Activated gamma-delta T cell (primary cell): Measurements from ENCODE around the gene PKD2.
"Not testable (repeated sequence)": the region's sequence is repeated elsewhere in the genome, so short reads cannot be mapped to it uniquely, and the experiment has no call there.

Experiments used
- DNase-seq: peaks from one replicate; lab custom pipeline; 2025; lab: John Stamatoyannopoulos, UW

The PKD2 gene

DNA sequence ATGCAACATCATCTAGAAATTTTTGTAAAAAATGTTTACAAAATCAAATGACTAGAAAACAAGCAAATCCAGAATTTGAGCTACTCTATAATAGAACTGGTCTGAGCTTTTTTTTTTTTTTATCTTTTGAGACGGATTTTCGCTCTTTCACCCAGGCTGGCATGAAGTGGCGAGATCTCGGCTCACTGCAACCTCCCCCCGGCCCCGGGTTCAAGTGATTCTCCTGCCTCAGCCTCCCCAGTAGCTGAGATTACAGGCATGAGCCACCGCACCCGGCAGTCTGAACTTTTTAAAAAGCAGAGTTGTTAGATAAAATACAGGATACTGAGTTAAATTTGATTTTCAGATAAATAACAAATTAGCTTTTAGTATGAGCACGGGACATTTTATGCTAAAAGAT, 20.9 kb upstream of the PKD2 start:
- no peak for DNase-seq

DNA sequence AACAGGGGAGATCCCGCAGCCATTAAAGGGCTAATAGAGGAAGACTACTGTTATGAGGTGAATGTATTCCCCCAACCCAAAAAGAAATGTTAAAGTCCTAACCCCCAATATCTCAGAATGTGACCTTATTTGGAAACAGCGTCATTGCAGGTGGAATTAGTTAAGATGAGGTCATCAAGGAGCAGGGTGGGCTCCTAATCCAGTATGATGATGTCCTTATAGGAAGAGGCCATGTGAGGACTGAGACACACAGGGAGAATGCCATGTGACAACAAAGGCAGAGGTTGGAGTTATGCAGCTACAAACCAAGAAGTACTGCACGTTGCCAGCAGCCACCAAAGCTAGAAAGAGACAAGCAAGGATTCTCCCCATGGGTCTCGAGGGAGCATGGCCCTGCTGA, 17.7 kb upstream of the PKD2 start:
- no peak for DNase-seq

DNA sequence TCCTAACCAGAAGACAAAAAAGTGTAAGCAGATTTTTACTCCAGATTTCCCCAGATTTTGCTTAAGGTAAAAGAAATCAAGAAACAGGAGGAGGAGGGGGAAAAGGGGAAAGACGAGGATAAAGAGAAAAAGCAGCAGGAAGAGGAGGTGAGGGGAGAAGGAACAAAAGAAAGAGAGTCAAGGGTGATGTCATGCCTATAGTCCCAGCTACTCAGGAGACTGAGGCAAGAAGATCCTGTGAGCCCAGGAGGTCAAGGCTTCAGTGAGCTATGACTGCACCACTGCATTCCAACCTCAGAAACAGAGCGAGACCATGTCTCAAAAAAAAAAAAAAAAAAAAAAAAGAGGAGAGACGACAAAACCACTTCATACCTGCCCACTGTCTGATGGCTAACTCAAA, 12.0 kb upstream of the PKD2 start:
- no peak for DNase-seq

DNA sequence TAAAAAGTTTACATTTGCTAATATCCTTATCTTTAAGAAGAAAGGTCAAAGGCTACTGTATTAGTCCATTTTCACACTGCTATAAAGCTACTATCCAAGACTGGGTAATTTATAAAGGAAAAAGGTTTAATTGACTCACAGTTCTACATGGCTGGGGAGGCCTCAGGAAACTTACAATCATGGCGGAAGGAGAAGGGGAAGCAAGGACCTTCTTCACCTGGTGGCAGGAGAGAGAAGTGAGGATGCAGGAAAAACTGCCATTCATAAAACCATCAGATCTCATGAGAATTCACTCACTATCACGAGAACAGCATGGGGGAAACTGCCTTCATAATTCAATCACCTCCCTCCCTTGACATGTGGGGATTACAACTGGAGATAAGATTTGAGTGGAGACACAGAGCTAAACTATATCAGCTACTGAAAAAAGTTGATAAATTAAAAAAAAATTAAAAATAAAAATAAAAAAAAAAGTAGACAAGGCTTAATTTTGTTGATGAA, 8.2 kb upstream of the PKD2 start:
- DNase-seq, result not testable (repeated sequence)

- DNase-seq, result no peak
Measured at GRCh38 chr4:88001871-88002270, 5.6 kb upstream of the PKD2 start.

DNA sequence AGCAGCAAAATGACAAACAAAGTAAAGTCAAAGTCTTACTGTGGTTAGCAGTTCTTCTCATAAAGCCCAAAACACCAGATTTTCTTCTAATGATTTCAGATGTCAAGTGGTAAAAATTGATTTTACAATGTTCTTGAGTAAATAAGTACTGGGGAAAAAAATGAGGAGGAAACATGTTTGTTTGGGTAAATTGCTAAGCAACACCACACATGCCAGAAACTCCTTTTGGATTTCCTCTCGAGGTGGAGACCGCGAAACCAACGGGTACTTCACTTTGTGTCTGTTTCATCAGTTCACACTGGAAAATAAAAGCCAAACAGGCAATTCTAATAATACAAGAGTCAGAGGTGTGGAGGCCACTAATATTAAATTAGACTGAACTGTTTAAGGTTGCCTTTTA, 4.6 kb upstream of the PKD2 start:
- no peak for DNase-seq

- DNase-seq, result no peak
Measured at GRCh38 chr4:88003261-88003660, 4.2 kb upstream of the PKD2 start.

DNA sequence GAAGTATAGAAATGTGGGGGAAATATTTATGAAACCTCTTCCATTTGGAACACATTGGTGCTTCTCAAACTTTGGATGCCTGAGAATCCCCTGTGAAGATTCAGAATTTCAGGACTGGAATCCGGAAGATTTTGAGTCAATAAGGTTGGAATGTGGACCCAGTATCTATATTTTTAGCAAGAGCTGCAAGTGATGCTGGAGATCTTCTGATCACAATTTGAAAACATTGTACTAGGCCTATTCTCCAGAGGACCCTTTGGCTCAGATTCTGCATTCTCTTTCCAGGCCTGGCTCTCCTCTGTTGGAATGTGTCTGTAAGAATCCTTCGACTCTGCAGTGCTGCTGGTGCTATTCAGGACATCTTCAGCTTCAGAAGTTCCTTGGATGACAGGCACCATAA, 2.4 kb upstream of the PKD2 start:
- no peak for DNase-seq

GRCh38 chr4:88005946-88006345, 1.5 kb upstream of the PKD2 start:
- DNase-seq, result no peak

DNA sequence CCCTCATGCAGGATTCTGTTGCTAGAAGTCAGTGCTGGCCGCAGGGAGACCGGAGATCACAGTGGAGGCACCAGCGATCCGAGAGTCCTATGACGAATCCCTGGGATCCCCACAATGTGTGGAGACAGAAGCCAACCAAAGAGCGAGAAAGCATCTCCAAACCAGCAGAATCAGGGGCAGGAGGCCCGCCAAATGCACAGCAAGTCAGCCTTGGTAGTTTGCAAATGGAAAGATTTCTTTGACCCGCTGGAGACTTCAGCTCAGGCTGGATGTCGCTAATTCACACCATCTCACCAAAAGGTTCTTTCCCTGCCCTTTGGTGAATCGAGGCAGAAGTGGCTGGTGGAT, 505 bp upstream of the PKD2 start:
- DNase-seq, result no peak

DNA sequence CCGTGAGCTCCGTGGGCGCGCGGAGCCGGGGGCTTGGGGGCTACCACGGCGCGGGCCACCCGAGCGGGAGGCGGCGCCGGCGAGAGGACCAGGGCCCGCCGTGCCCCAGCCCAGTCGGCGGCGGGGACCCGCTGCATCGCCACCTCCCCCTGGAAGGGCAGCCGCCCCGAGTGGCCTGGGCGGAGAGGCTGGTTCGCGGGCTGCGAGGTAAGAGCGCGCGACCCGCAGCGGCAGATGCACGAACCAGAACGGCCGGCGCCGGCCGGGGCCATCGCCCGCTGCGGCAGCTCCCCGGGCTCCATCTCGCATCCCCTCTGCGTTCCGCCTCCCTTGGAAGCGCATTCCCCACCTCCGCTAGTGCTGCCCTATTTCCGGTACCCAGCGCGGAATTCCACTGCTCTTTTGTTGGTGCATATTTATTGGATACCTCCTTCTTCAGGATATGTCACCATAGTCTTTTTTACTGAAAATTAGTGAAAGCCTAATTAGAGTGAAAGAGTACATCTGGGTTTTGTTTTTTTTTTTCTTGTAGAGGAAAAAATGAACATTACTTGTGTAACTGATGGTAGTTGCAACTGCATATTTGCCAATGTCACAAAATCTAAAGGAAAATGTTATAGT, 797 bp downstream of the PKD2 start:
- no peak for DNase-seq

DNA sequence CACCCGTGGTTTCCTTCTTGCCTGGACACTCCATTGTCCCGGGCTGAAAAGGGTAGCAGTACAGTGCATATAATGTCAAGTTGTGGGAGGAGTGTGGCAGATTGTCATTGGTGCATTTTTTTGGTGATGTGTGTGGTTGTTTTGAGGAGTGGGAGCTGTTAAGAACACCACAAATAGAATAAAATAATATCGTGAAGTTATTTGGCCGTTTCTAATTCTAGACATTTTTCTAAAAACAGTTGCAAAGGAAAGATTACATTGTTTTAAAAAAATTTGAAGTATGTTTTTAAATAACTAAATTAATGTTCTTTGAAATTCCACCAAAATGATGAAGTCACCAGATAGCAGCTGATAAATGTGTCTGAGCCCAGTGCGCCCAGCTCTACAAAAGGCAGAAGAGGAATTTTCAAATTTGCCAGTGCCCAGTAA, 1.3 kb downstream of the PKD2 start:
- DNase-seq, result no peak

DNA sequence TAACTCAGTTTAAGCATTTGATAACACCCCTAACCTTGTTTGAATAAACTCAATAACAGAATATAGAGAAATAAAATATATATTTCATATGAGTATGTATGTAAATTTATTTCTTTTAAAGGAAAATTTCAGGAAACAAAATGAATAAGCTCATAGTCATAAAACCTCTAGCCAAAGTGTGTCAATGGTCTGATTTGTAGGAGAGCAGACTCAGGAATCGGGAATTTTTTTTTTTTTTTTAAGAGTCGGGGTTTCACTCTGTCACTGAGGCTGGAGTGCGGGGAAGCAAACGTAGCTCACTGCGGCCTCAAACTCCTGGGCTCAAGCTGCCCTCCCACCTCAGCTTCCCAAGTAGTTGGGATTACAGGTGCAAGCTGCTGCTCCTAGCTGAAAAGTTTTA, 2.4 kb downstream of the PKD2 start:
- DNase-seq, result no peak

DNA sequence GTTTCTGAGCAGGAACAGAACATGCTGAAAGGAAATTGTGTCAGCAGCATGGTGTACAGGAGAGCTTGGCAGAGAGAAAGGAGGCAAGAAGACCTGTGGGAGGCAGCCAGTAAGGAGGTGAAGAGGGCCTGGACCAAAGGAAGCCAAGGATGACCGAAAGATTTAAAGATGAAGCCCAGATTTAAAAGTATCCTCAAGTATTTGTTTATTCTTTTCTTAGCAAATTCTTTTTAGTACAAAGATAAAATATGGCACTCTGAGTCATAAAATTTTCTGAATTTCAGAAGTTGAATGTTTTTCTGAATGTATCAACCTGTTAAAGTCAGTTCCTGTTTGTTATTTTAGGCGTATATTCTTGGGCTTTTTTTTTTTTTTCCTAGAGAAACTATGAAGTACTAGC, 3.5 kb downstream of the PKD2 start:
- DNase-seq, result no peak

- no peak for DNase-seq
Measured at GRCh38 chr4:88012647-88013046, 5.2 kb downstream of the PKD2 start.

DNA sequence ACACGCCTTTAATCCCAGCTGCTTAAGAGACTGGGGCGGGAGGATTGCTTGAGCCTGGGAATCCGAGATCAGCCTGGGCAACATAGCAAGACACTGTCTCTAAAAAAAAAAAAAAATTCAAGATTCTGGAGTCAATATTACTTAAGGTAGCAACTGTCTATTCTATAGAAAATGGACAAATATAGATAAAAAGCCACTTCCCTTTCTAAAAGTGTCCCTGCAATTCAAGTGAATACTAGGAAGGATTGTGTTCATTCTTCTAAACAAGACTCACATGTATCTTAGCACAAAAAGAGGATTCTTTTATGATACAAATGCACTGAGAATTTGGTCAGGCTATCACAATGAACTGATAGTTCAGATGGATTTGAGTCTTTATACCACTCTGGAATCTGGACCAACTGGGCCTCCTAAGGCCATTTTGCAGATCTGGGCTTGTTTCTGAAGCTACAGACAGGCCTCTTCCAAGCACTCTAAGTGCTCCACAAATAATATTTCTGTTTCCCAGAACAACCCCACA, 7.0 kb downstream of the PKD2 start:
- DNase-seq, result no peak

DNA sequence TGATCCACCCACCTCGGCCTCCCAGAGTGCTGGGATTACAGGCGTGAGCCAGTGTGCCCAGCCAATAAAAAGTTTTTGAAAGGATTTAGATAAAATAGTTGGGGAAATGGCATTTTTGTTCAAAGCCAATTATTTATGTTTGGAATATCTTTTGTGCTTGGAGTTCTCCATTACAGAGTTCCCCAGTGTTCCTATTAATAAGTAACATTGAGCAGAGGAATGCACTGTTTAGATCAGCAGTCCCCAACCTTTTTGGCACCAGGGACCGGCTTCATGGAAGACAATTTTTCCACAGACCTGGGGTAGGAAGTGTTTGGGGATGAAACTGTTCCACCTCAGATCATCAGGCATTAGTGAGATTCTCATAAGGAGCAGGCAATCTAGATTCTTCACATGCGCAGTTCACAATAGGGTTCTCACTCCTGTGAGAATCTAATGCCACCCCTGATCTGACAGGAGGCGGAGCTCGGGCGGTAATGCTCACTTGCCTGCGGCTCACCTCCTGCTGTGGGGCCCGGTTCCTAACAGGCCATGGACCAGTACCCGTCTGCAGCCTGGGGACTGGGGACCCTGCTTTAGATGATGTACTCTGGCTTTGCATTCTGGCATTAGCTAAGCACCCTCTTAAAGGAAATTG, 8.3 kb downstream of the PKD2 start:
- DNase-seq, result no peak

- no peak for DNase-seq
Measured at GRCh38 chr4:88017516-88018297, 10.3 kb downstream of the PKD2 start.

DNA sequence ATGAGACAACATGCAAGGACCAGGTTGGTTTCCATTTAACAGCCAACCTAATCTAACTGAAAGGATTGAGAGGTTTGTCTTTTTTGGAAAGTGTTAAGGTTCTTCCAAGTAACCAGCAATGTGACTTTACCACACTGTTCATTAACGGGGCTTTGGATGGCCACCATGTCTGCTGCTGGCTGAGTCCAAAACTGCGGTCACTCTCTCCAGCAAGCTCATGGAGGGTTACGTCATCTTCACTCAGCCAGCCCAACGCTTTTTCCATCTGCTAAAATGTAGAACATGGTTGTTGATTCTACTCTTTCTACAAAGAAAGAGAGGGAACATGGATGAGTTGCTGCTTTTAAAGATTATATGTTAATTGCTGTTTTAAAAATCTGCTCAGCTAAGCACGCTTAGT, 11.0 kb downstream of the PKD2 start:
- DNase-seq, result no peak

DNA sequence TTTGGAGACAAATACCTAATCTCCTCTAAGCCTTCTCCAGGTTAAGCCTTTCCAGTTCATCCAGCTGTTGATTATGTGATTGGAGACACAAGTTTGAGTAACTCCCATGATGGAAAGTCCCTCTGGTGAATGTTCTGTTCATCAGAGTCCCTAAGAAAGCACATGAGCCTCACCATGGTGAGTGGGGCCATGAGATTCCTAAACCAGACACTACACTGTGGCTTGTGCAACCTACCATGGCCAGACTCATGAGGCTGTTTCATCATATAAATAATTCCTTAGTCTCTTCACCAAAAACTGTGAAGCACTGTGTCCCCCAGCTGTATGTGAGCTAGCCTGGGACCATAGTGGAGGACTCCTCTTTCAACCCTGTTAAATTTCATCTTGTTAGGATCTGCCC, 14.4 kb downstream of the PKD2 start:
- no peak for DNase-seq

GRCh38 chr4:88022289-88022688, 14.9 kb downstream of the PKD2 start:
- DNase-seq, result no peak

DNA sequence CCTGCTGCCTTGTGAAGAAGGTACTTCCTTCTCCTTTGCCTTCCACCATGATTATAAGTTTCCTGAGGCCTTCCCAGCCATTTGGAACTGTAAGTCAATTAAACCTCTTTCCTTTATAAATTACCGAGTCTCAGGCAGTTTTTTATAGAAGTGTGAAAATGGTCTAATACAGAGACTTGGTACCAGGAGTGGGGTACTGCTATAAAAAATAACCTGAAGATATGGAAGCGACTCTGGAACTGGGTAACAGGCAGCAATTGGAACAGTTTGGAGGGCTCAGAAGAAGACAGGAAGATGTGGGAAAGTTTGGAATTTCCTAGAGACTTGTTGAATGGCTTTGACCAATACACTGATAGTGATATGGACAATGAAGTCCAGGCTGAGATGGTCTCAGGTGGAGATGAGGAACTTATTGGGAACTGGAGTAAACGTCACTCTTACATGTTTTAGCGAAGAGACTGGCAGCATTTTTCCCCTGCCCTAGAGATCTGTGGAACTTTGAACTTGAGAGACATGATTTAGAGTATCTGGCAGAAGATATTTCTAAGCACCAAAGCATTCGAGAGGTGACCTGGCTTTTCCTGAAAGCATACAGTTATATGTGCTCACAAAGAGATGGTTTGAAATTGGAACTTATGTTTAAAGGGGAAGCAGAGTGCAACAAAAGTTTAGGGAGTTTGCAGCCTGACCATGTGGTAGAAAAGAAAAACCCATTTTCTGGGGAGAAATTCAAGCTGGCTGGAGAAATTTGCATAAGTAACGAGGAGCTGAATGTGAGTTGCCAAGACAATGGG, 18.6 kb downstream of the PKD2 start:
- not testable (repeated sequence) for DNase-seq
